HG03103 (cell line): ENCODE measurements around the gene CPAMD8.
"Not testable (repeated sequence)": the region's sequence is repeated elsewhere in the genome, so short reads cannot be mapped to it uniquely, and the experiment has no call there.

Experiments used
- ATAC-seq: cut with Tn5 transposase; IDR thresholded peaks from one replicate; pipeline ENCODE4 v1.9.1; 2021; ENCODE audit warnings: low read depth; ENCODE audit not compliant: unreplicated experiment

Gene CPAMD8

DNA sequence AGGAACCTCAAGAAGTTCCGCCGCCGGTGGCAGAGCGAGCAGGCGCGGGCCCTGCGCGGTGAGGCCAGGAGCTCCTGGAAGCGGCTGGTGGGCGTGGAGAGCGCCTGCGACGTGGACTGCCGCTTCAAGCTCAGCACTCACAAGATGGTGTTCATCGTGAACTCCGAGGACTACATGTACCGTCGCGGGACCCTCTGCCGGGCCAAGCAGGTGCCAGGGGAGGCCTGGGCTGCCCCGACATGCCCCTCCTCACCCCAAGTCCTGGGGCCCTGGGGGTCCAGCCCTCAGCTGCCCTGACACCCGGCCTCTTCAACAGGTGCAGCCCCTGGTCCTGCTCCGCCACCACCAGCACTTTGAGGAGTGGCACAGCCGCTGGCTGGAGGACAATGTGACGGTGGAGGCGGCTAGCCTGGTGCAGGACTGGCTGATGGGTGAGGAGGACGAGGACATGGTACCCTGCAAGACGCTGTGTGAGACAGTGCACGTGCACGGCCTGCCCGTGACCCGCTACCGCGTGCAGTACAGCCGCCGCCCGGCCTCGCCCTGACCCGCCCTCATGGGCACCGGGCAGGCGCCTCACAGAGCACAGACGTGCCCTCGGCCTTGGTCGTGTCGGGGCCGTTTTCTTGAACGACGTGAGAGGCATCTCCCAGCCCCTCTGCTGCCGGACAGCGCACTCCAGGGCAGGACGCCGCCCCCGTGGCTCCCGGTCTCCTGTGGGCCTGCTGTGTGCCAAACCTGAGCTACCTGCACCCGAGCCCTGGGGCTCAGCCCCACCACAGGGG is 148.2 kb downstream of the CPAMD8 start:
- no peak for ATAC-seq

DNA sequence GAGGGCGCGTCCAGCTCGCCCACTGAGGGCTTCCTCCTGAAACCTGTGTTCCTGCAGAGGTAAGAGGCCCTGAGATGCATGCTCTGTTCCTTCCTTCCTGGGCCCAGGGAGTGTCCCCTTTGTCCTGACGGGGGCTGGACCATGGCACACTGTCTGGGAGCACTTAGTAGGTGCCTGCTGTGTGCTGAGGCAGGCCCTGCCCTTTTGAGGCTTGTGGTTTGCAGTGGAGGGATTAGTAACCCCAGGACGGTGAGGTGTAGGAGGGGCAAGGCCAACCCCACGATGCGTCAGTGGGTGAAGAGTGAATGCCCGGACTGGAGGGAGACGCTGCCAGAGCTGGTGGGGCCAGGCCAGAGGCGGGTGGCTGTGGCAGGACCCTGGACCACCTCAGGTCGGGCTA is 149.0 kb downstream of the CPAMD8 start:
- ATAC-seq = no peak

DNA sequence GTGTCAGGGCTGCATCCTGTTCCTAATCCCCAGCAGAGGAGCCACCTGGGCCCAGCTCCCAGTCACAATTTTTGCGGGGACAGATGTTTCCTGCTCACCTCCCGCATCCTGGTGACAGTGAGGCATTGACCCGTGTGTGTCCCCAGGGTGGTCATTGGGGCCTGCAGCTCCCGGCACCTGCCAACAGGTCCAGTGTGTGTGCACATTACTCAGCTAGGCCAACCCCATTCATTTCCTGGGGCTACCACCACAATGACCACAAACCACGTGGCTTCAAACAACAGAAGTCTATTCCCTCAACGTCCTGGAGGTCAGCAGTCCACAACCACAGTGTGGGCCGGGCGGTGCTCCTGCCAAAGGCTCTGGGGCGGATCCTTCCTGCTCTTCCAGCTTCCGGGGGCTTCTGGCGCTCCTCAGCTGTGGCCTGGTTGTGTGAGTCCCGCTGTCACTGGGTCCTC is 149.7 kb downstream of the CPAMD8 start:
- ATAC-seq = no peak

DNA sequence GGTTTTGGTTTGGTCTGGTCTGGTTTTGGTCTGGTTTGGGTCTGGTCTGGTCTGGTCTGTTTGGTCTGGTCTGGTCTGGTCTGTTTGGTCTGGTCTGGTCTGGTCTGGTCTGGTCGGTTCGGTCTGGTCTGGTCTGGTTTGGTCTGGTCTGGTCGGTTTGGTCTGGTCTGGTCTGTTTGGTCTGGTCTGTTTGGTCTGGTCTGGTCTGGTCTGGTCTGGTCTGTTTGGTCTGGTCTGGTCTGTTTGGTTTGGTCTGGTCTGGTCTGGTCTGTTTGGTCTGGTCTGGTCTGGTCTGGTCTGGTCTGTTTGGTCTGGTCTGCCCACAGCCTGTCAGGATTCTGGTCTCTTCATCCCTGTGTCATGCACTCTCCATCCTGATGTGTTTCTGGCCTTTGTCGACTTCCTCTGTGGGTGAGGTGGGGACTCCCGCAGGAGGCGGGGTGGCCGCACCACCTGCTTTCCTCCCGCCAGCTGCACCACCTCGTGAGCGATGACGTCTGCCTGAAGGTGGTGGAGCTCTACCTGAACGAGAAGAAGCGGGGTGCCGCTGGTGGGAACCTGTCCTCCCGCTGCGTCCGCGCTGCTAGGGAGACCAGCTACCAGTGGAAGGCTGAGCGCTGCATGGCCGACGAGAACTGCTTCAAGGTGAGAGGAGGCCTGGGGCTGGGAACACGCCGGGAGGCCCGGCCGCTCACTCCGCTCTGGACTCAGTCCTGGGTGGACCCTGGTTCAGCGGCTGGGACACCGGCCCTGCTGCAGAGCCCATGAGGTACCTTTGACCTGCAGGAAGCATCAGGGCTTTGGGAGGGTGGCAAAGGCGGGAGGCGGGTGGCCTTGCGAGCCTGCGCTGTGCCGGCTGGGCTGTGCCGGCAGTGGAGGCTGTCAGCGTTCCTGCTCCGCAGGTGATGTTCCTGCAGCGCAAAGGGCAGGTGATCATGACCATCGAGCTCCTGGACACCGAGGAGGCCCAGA is 150.7 kb downstream of the CPAMD8 start:
- no peak for ATAC-seq

DNA sequence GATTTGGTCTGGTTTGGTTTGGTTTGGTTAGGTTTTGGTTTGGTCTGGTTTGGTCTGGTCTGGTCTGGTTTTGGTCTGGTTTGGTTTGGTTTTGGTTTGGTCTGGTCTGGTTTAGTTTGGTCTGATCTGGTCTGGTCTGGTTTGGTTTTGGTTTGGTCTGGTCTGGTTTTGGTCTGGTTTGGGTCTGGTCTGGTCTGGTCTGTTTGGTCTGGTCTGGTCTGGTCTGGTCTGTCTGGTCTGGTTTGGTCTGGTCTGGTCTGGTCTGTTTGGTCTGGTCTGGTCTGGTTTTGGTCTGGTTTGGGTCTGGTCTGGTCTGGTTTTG is 151.7 kb downstream of the CPAMD8 start:
- not testable (repeated sequence) for ATAC-seq

DNA sequence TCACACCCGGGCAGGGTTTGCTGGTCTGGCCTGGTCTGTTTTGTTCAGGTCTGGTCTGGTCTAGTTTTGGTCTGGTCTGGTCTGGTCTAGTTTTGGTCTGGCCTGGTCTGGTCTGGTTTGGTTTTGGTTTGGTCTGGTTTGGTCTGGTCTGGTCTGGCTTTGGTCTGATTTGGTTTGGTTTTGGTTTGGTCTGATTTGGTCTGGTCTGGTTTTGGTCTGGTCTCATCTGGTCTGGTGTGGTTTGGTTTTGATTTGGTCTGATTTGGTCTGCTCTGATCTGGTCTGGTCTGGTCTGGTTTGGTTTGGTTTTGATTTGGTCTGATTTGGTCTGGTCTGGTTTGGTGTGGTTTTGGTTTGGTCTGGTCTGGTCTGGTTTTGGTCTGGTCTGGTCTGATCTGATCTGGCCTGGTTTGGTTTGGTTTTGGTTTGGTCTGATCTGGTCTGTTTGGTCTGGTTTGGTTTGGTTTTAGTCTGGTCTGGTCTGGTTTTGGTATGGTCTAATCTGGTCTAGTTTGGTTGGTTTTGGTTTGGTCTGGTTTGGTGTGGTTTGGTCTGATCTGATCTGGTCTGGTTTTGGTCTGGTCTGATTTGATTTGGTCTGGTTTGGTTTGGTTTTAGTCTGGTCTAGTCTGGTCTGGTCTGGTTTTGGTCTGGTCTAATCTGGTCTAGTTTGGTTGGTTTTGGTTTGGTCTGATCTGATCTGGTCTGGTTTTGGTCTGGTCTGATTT is 152.2 kb downstream of the CPAMD8 start:
- no peak for ATAC-seq

DNA sequence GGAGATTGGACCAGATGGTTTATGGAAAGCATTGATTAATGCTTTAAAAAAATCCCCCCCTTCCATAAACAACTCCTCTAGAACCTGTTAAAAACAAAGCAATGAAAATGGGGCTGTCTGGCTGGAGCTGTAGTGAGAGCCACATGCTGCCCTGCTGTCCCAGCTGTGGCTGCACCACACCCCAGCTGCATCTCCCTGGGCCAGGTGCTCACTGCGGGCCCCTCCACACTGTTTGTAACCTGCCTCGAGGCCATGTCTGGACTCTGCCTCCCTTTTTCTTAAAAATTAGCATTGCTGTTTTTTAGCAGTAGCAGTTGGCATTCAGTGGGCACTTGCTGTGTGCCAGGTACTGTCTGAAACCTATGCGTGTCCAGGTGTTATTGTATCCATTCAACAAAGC is 153.0 kb downstream of the CPAMD8 start:
- no peak for ATAC-seq

DNA sequence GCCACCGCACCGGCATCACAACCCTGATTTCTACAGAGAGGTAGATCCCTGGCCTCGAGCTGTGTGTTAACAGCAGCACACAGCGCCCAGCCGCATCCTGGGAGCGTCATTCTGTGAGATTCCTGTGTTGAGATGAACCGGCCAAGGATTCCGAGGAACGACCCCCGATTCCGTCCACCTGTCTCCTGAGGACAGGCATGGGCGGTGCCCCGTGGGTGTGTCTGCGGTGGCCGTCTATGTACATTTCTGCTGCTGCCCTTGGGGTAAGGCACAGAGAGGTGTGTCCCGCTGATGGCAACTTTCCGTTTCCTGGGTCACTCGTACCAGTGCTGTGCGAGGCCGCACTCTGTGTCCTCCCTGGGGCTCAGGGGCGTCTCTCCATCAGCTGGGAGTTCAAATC is 153.9 kb downstream of the CPAMD8 start:
- ATAC-seq = no peak

DNA sequence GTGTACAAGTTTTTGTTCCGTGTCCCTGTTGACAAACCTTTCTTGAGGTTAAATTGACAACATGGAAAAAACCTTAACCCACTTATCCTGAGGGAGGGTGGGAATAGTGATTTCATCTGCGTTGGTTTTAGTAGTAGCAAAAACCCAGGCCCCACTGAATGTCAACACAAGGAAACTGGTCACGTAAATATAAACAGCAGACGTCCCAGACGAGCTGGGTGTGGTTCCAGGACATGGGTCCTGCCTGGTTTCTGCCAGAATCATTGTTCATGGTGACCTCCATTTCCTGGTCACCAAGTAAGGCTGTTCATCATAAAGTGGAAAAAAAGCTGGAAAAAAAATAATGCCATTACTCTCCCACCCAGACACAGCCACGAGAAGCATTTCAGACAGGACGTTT is 154.7 kb downstream of the CPAMD8 start:
- ATAC-seq = no peak

DNA sequence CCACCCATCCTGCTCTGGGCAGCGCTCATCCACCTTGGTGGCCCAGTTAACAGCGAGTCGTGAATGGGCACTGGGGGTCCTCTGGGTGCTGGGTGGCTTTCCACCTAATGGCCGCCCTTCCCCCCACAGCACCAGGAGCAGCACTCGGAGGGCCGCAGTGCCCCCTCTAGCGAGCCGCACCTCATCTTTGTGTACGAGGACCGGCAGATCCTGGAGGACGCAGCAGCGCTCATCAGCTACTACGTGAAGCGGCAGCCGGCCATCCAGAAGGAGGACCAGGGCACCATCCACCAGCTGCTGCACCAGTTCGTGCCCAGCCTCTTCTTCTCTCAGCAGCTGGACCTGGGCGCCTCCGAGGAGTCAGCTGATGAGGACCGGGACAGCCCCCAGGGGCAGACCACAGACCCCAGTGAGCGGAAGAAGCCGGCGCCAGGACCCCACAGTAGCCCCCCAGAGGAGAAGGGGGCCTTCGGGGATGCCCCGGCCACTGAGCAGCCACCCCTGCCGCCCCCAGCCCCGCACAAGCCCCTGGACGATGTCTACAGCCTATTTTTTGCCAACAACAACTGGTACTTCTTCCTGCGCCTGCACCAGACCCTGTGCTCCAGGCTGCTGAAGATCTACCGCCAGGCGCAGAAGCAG is 157.2 kb downstream of the CPAMD8 start:
- no peak for ATAC-seq

DNA sequence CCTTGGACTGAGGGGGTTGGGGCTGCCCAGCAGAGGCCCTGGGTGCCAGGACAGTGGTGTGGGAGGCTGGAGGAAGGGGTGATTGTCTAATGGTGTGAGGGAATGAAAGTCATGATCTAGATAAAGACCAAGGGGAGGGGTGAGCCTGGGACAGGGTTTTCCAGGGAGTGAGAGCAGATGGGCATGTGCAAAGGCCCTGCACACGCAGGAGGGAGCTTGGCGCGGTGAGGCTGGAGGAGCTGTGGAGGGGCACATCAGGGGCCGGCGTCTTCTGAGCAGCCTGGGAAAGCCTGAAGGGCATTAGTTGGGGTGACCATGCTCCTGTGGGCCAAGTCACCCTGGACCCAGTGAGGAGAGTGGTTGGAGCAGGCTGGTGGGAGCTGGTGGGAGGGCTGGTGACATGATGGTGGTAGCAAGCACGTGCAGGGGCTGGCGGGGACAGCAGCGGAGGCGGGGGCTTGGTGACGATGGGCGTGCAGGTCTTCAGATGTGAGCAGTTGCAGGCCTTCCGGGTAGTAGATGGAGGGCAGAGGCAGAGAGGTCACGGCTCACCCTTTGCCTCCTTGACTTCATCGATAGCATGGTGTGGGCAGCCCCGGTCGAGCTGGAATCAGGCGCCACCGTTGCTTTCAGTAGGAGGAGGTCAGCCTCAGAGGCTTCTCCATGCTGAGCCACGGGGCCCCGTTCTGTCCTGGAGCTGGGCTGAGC is 158.0 kb downstream of the CPAMD8 start:
- ATAC-seq = no peak

DNA sequence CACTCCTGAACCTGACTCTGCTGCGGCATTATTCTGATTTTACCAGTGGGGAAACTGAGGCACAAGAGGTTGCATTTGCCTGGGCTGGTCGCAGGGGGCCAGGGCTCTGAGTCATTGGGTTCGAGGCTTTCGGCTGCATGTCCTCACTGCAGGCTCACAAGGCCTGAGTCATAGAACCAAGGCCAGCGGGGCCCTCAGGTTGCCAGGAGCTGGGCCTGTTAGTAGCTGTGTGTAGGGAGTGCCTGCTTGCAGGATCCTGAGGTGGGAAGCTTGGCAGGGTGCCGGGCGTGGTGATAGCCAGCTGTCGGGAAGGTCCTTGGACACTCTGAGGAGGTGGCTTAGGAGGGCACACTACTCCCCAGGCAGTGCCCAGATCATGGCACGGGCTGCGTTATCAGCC is 159.4 kb downstream of the CPAMD8 start:
- ATAC-seq = no peak

DNA sequence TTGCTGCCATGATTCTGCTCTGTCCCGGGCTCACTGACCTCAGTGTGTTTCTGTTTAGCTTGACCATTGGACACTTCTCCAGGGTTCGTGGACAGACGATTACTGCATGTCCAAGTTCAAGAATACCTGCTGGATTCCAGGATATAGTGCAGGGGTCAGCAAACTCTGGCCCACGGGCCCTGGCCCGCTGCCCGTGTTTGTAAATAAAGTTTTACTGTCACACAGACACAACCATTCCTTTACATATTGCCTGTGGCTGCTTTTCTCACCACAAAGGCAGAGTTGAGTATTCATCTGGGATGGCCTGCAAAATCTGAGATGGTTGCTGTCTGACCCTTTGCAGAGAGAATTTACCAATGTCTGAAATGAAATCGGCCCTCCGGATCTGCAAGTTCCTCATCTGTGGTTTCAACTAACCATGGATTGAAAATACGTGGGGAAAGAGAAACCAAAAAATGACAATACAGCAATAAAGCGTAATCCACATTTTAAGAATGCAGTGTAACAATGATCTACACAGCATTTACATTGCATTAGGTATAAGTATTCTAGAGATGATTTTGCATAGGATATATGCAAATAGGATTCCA is 163.7 kb downstream of the CPAMD8 start:
- no peak for ATAC-seq

DNA sequence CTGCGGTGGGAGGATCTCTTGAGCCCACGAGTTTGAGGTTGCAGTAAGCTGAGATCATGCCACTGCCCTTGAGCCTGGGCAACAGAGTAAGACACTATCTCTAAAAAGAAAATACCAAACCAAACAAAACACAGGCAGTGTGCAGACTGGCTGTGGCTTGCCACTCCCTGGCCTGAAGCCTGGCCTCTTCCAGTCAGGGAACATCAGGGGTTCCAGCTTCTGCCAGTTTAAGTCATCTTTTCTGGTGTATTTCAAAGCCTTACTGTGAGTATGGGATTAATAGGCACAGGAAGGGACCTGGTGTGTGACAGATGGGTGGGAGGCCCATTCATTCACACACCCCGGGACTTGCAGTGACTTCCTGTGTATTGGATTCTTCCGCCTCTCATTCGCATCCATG is 164.8 kb downstream of the CPAMD8 start:
- no peak for ATAC-seq

DNA sequence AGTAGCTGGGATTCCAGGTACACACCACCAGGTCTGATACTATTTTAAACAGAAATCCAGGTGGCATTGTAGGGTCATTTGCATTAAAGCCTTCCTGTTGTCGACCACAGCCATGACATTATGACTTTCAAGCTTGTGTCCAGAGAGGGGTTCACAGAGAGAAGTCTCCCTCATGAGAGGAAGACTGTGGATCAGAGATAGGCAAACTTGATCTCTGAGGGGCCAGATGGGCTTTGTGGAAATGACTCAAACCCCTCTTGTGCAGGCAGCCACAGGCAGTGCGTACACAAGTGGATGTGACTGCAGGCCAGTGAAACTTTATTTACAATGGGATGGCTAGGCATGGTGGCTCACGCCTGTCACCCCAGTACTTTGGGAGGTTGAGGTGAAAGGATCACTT is 165.6 kb downstream of the CPAMD8 start:
- ATAC-seq = no peak

DNA sequence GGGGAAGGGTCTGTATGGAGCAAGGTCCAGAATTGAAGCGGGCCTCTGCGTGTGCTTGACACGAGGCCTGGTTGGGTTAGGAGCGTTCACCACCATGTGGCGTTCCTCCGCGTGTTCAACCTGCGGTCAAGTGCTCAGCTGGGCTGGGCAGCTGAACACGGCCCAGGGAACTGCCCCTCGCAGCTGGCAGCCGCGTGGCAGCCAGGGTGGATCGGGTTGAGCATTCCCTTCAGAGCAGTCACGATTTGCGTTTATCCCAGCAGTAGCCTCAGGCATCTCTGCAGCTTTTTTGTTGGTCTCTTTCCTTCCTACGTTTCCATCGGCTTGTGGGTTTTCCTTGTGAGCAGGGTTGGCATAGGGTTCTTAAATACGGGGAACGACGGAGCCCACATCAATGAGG is 166.5 kb downstream of the CPAMD8 start:
- no peak for ATAC-seq

DNA sequence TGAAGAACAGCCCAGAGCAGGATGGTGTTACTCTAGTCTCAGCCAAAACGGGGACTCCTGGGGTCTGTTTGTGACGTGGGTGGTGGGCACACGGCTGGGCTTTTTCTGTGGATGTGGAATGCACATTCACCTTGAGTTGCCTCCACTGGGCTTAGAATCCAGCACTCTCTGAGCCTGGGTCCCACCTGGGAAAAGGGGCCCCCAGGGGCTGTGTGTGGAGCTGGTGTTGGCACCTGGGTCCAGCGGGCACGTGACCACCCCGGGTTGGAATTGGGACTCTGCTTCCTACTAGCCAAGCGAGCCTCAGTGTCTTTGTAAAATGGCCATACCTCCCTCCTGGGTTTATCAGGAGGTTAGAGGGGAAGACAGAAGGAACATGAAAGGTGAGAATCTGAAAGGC is 167.0 kb downstream of the CPAMD8 start:
- ATAC-seq = no peak

DNA sequence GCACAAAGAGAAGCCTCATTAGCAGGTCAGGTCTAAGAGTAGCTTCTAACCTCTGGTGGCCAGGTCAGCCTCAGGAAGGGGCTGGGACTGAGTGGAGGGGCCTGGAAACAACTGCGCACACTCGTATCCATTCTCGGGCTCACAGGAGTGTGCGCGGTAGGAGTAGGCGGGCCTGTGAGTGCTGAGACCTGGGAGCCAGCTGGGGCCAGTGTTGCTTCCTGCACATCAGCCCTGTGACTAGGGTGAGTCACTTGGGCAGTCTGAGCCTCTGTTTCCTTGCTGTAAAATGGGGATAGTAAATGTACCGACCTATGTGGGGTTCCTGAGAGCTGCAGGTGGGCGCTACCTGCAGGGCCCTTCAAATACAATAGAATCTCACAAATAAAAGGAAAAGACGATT is 170.5 kb downstream of the CPAMD8 start:
- no peak for ATAC-seq

DNA sequence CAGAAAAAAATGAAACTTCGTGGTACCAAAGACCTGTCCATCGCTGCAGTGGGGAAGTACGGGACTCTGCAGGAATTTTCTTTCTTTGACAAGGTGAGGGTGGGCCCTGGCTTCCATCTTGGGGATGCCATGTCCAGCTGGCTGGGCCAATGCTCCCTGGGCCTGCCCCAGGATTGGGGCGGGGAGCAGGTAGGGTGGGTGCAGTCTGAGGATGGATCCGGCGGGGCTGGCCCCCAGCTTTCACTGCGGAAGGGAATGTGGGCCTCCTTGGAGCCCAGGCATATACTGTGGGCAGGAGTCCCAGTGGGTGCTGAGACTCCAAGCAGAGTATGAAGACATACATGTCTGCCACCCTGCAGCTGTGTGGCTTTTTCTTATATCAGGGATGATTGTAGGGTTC is 173.5 kb downstream of the CPAMD8 start:
- ATAC-seq = no peak
